ENCODE data around the gene IMMP2L.
A peak's percentile ranks its signal among the peaks of the same experiment; 100 is the strongest.
"Not testable (repeated sequence)": the region's sequence is repeated elsewhere in the genome, so short reads cannot be mapped to it uniquely, and the experiment has no call there.

IMMP2L gene

DNA sequence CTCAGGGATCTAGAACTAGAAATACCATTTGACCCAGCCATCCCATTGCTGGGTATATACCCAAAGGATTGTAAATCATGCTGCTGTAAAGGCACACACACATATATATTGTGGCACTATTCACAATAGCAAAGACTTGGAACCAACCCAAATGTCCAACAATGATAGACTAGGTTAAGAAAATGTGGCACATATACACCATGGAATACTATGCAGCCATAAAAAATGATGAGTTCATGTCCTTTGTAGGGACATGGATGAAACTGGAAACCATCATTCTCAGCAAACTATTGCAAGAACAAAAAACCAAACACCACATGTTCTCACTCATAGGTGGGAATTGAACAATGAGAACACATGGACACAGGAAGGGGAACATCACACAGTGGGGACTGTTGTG is 56.9 kb downstream of the IMMP2L start:
- DNase-seq (ENCODE audit: low read depth) = not testable (repeated sequence)

DNA sequence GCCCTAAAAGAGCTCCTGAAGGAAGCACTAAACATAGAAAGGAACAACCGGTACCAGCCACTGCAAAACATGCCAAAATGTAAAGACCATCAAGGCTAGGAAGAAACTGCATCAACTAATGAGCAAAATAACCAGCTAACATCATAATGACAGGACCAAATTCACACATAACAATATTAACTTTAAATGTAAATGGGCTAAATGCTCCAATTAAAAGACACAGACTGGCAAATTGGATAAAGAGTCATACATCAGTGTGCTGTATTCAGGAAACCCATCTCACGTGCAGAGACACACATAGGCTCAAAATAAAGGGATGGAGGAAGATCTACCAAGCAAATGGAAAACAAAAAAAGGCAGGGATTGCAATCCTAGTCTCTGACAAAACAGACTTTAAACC is 60.5 kb downstream of the IMMP2L start:
- not testable (repeated sequence) for DNase-seq (ENCODE audit: low read depth)

DNA sequence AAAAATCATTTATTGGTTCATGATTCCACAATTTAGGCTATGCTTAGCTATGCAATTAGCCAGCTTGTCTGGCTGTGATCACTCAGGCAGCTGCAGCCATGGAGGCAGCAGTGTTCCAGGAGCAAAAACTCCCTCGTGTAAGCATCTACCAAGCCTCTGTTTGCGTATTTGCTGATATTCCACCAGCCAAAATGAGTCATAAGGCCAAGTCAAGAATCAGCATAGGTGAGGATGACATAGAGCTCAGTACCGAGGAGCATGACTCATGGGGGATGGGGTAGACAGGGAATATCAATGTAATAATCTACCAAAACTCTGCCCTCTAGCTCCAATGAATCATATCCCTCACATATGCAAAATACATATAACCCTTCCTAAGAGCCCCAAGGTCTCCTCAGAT is 63.3 kb downstream of the IMMP2L start:
- peak; percentile 92 for DNase-seq (ENCODE audit: low read depth)

DNA sequence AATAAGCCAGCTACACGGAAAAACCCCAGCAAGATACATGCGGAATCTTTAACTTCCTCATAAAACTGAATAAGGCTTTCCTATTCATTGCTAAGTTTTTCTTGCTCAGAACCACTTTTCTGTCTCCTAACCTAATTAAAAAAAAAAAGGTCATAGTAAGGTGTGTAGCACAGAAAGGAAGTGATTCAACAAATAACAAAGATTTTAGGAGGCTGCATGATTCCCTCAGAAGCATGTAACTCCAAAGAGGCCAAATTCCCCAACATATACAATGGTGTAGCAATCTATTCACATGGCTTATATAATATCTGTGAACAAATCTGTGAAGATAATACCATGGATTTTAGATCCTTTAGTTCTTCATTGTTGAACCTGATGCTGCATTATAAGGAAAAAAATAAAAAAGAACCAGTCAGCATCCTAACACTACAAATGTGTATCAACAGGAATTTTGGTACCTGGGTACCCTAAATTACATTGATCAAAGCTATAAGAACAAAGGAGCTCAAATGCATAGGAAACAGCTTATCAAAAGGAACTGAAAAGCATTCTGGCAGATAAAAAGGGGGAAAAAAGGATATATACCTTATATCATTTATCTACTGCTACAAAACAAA is 63.8 kb downstream of the IMMP2L start:
- DNase-seq (ENCODE audit: low read depth) = no peak

DNA sequence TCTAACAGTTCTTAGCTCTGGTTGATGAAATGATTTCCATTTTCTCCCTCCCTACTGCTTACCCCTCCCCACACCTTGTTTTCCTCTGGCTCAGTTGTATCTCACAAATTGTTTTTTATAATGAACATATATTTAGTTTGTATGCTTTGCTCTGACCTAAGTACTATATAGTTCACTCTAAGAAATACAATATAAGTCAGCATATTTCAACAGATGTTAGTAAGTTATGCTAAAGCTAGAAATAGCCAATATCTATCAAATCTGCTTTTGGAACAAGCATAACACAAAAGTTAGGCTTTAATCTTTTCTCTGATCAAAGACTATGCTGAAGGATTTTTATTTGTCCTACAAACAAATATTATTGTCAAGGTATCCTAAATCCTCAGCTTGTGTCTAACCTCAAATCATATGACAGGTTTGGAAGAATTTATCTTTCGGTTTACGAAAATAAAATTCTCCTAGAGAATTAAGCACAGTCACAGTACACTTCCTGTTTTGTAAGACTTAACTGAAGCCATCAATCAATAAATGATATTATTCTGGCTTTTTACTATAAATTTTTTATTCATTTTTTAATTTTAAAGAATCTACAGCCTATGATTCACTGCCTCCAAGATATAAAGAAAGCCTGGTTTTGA is 67.0 kb downstream of the IMMP2L start:
- DNase-seq (ENCODE audit: low read depth) = no peak

DNA sequence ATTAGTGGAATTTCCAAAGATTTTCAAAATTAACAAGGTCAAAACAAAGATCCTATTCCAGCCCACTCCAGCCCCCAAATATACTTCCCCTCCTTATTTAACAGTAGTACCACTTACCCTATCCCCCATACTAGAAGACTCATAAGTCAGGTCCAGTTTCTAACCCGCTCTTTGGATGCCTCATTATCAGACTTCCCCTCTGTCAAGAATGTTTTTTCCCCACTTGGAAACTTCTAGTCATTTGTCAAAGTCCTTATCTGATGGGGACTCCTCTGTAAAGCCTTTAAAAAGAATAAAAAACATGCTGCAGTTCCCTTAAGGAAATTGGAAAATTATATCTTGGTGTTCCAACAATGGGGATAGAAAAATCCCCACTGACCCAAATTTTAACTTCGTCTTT is 70.1 kb downstream of the IMMP2L start:
- no peak for DNase-seq (ENCODE audit: low read depth)

DNA sequence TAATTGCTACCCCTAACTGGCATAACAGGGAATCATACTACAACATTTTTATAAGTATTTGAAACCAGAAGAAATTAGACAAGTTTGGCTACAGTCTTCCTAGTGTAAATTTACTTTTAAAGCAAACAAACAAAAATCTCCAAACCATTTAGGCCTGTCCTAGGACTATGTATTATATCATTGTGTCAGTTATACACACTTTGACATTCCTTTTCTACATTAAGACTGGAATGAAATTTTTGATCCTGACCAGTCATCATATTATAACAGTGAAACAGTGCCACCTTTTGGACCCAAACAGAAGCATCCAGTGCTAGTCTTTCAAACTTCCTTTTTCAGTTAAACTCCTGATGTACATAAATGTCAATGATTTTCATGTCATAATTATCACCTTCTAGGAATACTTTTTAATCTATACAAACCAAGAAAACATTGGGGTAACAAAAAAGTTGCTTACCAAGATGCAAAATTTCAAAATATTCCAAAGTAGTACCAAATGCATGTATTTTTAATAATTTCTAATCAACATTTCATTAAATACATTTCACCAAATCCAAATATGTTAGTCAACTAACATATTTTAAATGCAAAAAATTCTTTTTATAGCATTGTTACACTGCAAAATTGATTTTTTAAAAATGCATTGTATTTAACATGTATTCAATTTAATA is 75.7 kb downstream of the IMMP2L start:
- DNase-seq (ENCODE audit: low read depth) = peak; percentile 65

DNA sequence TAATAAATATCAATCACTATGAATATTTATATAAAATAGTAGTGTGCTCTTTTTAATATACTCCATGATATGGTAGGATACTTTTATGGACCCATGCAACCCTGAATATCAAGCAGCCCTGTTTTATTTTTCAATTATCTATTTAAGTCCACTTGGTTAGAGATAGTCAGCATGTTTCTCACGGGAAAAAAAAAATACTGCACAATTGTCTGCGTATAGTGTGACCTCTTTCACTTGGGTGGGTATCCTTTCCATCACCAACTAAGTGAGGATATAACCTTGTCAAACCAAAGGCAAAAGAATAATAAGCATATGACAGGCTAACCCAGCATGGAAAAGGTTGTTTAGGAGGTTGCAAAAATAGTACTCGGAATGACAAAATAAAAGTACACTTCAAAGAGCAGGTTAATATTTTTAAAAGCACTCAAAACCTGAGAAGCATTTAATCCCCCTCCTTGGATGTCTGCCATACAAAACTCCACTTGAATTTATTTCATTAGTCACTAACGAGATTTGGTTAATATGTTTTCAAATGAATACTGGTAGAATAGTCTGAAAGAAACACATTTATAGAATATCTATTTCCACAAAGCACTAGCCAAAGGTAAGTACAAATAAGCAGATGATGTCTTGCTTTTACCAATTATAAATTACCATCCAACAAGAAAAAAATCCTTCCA is 76.5 kb downstream of the IMMP2L start:
- DNase-seq (ENCODE audit: low read depth) = no peak

DNA sequence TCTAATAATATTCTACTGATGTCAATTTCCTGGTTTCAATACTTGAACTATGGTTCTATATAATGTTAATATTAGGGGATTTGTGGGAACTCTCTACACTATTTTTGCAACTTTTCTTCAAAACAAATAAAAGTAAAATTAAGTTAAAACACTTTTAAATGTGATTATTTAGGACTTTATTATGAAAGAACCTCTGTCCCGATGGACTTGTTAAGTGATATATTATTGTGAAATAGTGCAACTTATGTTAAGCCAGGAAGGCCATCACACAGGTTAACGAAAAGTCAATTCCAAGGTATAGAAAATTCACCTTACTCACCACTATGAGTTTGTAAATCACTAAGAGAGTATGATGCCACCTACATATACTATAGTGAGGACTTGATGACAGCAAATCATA is 79.2 kb downstream of the IMMP2L start:
- DNase-seq (ENCODE audit: low read depth) = no peak

DNA sequence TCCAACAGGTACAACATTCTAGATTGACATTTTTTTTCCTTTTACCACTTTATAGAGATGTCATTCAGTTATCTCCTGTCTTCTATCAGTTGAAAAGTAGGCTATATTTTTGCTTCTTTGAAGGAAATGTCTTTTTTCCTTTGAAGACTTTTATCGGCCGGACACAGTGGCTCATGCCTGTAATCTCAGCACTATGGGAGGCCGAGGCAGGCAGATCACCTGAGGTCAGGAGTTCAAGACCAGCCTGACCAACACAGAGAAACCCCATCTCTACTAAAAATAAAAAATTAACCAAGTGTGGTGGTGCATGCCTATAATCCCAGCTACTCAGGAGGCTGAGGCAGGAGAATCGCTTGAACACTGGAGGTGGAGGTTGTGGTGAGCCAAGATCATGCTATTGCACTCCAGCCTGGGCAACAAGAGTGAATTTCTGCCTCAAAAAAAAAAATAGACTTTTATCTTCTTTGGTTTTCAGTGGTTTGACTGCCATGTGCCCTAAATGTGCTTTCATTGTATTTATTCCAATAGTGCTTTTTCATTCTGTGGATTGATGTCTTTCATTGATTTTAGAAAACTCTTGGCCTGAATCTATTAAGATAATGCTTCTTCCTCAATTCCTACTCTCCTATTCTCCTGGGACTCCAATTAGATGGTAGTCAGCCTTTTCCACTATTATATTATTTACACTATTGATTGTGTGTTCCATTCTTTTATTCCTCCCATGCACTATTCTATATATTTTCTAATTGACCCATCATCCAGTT is 84.6 kb downstream of the IMMP2L start:
- no peak for DNase-seq (ENCODE audit: low read depth)

DNA sequence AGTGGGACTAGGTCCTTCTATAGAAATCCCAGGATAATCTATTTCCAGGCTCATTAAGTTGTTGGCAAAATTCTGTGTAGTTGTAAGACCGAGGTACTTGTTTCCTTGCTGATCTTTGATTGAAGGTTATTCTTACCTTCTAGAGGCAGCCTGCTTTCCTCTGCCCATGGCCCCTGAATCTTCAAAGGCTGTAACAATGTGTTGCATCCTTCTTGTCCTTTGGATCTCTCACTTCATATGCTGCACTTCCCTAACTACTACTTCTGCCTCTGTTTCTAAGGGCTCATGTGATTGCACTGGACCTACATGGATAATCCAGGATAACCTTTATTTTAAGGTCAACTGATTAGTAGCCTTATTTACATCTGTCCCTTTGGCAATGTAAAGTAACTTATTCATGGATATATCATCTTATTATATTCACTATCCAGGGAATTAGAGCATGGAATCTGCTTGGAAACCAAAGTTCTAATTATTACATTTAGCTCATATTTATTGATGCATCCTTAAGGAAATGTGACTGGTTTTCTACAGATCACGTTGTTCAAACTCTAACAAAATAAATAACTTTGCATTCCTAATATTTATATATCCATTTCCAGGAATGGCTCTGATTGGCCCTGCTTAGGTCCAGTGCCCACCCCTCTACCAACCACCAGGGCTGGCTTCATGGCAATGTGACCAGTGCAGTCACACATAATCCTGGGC is 85.6 kb downstream of the IMMP2L start:
- DNase-seq (ENCODE audit: low read depth) = no peak

DNA sequence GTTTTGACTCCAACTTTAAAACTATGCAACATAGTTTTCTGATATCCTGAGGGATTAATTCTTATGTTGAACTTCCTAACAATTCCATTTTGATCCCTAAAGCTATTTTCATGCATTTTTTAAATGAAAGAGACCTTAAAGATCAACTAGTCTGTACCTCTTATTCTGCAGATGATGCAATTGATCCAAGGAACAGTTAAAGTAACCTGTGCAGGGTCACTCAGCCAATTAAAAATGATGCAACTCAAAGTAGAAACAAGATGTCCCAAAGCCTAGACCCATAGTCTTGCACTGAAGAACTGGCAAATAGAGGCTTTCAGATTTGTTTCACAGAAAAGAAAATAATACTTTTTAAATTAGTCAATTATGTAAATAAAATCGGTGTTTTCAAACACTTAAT is 86.3 kb downstream of the IMMP2L start:
- no peak for DNase-seq (ENCODE audit: low read depth)

DNA sequence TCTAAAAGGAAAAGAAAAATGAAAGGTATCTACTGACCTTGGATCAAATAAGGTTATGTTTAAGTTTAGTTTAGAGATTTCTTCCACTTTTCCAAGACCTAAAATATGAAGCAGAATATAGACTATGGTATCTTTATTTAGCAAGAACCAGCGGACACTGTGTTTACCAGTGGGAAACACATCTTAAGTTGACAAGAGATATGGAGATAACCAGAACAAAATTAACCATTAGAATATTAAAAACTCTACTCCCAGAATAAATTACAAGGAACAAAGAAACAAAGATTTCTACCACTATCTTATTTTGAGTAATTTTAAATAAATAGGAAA is 86.9 kb downstream of the IMMP2L start:
- no peak for DNase-seq (ENCODE audit: low read depth)

DNA sequence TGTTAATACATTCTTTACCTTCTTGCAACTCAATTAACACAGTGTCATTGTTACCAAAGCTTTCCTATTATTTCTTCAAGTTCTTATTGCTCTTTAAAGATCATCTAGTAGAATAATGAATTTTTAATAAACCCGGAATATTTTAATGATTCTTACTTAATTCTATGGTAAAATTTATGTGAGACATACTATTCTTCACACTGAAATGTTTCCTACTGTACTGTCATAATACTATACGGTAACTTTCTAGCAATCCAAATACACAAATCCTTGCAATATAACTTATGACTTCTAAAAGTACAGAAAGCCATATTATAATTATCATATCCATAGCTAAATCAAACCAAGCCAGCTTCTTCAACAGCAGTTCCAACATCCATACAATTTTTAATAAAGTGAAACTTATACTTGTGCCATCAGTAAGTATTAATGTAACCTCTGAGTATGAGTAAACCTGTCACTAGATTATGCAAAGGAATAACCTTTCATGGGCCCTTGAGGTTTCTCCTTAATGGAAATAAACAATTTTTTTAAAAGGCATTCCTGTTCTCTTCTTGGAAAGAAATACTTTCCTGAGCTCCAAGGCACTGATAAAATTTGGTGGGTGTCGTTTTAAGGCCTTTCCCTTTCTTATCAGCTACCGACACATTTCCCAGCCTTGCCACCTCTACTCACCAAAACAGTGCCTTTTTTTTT is 87.4 kb downstream of the IMMP2L start:
- peak; percentile 1 for DNase-seq (ENCODE audit: low read depth)

DNA sequence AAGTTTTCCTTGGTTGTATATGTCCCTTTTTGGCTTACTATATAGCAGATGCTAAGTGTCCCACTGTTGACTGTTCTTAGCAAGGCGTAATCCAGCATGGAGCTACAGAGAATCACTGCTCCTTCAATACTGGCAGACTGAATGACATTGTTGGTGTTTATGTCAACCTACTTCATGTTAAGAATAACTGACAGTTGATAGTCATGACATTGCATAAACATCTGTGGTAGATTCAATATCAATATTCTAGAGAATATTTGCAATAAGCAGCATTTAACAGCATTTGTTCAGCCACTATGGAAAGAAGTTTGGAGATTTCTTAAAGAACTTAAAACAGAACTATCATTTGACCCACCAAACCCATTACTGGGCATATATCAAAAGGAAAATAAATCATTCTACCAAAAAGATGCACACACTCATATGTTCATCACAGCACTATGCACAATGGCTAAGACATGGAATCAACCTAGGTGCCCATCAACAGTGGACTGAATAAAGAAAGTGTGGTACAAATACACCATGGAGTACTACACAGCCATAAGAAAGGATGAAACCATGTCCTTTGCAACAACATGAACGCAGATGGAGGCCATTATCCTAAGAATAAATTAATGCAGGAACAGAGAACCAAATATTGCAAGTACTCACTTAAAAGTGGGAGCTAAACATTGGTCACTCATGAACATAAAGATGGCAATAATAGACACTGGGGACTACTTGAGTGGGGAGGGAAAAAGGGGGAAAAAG is 88.7 kb downstream of the IMMP2L start:
- DNase-seq (ENCODE audit: low read depth) = no peak

DNA sequence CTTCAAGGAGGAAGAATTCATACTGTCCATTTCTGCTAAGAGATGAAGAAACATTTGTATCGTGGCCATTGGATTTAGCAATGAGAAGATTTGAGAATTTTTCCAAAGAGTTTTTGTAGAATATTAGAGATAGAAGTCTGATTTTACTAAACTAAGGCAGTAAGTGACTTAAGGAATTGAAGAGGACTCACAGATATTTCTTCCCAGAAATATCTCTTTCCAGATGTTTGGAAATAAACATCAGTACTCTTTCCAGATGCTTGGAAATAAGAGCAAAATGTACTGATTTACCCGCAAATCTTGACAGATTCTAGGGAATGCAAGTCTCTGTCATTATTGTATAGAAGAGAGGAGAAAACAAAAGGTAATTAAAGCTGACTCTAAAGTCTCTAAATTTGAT is 91.3 kb downstream of the IMMP2L start:
- no peak for DNase-seq (ENCODE audit: low read depth)

DNA sequence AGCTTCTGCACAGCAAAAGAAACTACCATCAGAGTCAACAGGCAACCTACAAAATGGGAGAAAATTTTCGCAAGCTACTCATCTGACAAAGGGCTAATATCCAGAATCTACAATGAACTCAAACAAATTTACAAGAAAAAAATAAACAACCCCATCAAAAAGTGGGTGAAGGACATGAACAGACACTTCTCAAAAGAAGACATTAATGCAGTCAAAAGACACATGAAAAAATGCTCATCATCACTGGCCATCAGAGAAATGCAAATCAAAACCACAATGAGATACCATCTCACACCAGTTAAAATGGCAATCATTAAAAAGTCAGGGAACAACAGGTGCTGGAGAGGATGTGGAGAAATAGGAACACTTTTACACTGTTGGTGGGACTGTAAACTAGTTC is 92.4 kb downstream of the IMMP2L start:
- not testable (repeated sequence) for DNase-seq (ENCODE audit: low read depth)

DNA sequence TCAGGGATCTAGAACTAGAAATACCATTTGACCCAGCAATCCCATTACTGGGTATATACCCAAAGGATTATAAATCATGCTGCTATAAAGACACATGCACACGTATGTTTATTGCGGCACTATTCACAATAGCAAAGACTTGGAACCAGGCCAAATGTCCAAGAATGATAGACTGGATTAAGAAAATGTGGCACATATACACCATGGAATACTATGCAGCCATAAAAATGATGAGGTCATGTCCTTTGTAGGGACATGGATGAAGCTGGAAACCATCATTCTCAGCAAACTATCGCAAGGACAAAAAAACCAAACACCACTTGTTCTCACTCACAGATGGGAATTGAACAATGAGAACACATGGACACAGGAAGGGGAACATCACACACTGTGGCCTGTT is 96.5 kb downstream of the IMMP2L start:
- not testable (repeated sequence) for DNase-seq (ENCODE audit: low read depth)

DNA sequence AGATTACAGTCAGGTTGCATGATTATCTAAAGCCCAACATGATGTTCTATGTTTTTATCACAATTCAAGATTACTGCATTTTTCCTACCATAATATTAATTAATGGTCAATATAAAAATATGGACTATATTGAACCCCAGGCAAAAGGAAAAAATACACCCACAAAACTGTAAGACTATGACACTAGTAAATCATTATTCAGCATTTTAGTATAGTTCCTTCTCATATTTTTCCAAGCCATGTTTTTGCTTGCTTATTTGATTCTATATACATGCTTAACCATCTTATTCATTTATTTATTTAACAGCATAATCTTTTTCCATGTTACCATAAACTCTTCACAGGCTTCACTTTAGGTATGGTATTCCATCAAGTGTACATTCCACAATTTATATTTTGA is 101.6 kb downstream of the IMMP2L start:
- DNase-seq (ENCODE audit: low read depth) = no peak

DNA sequence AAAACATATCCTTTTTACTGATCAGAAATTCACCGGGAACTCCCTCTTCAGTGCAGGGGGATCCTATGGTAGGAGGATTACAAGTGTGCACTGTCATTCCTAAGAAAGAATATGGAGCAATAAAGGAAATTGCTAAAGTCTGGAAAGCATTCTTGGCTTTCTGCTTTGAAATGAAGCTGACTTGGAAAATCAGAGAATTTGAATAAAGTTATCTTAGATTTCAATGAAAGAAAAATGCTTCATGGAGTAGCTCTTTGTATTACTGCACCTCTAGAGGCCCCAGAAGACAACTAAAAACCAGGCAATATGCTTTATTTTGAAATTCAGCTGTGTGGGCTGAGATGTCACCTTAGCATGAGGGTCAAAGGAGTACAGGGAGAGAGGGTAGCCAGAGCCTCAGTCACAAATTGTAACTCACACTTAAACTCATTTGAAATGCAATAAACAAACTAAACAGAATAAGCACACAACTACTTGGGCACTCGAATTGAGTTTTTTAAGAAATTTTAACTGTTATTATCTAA is 102.5 kb downstream of the IMMP2L start:
- DNase-seq (ENCODE audit: low read depth) = peak; percentile 22
